Fibroblast of pulmonary artery (primary cell): Measurements from ENCODE around the gene CNTN4.

ENCODE experiments used
- DNase-seq: peaks from one replicate; pipeline ENCODE4 v3.0.0-alpha.2; 2010; ENCODE audit warnings: low read depth
- H3K4me3 ChIP-seq: replicated peaks from 2 replicates; pipeline ENCODE4 v1.5.1; 2011; ENCODE audit warnings: low read depth, mild to moderate bottlenecking, control low read depth, low read length, moderate library complexity
- CTCF ChIP-seq: IDR thresholded peaks from 2 replicates; pipeline ENCODE4 v1.5.1; 2011; ENCODE audit warnings: mild to moderate bottlenecking, control low read depth, low read length, inconsistent platforms; ENCODE audit errors: missing control alignments

Gene CNTN4

GRCh38 chr3:2212206-2212605 lies 113.5 kb downstream of the CNTN4 start:
- no peak for DNase-seq
- no peak for TF ChIP-seq CTCF
- H3K4me3 ChIP-seq: no peak overlapping the region

GRCh38 chr3:2218375-2218774 lies 119.7 kb downstream of the CNTN4 start:
- no peak for TF ChIP-seq CTCF
- H3K4me3 ChIP-seq: no peak overlapping the region
- DNase-seq: no peak

GRCh38 chr3:2218816-2219215 lies 120.2 kb downstream of the CNTN4 start:
- no peak overlapping the region for H3K4me3 ChIP-seq
- DNase-seq: no peak
- no peak for TF ChIP-seq CTCF

GRCh38 chr3:2236203-2236602 lies 137.5 kb downstream of the CNTN4 start:
- DNase-seq: no peak
- TF ChIP-seq CTCF: no peak
- H3K4me3 ChIP-seq: no peak overlapping the region

- no peak for DNase-seq
- no peak for TF ChIP-seq CTCF
Measured at GRCh38 chr3:2244137-2244536, 145.5 kb downstream of the CNTN4 start.

GRCh38 chr3:2246873-2247648 lies 148.4 kb downstream of the CNTN4 start:
- TF ChIP-seq CTCF: no peak
- no peak for DNase-seq
- no peak overlapping the region for H3K4me3 ChIP-seq

More at GRCh38 chr3:2244137-2244536, 145.5 kb downstream of the CNTN4 start:
- H3K4me3 ChIP-seq: no peak overlapping the region

GRCh38 chr3:2247831-2248230 lies 149.2 kb downstream of the CNTN4 start:
- no peak for DNase-seq
- no peak for TF ChIP-seq CTCF

More at GRCh38 chr3:2247831-2248230, 149.2 kb downstream of the CNTN4 start:
- H3K4me3 ChIP-seq: no peak overlapping the region
